Measurements from ENCODE around the gene SGSM2. TPM values are rescaled to one million over a fixed set of nuclear protein-coding genes. Genes with fewer than 3 reads are reported as not detected.

SGSM2 gene
- total RNA-seq, 4 donors from 2014 or later = 41.0 to 148 (median 70.0) TPM

DNA sequence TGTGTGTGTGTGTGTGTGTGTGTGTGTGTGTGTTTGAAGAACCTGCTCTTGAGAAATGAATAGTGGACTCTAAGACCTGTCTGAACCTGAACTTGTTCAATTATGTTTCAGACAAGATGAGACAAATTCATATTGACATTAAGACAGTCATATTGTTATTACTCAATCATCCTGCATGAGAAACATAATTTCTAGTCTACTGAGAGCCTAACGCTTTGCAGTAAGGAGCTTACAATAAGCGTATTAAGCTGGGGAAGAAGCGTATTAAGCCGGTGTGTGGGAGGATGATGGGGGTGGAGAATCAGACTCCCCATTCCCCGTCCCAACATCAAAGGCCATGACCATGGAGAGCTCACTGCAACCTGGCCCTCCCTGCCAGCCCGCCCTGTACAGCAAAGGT lies 86.0 kb downstream of the SGSM2 start:
- DNase-seq = no peak
- TF ChIP-seq POLR2A (IDR thresholded peaks at IDR 0.05) (no peak), EP300 (IDR thresholded peaks at IDR 0.05; ENCODE audit: low read depth) (no peak), POLR2AphosphoS5 (IDR thresholded peaks at IDR 0.05) (no peak)
- TF ChIP-seq, protein P1, sequence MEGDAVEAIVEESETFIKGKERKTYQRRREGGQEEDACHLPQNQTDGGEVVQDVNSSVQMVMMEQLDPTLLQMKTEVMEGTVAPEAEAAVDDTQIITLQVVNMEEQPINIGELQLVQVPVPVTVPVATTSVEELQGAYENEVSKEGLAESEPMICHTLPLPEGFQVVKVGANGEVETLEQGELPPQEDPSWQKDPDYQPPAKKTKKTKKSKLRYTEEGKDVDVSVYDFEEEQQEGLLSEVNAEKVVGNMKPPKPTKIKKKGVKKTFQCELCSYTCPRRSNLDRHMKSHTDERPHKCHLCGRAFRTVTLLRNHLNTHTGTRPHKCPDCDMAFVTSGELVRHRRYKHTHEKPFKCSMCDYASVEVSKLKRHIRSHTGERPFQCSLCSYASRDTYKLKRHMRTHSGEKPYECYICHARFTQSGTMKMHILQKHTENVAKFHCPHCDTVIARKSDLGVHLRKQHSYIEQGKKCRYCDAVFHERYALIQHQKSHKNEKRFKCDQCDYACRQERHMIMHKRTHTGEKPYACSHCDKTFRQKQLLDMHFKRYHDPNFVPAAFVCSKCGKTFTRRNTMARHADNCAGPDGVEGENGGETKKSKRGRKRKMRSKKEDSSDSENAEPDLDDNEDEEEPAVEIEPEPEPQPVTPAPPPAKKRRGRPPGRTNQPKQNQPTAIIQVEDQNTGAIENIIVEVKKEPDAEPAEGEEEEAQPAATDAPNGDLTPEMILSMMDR (IDR thresholded peaks at IDR 0.05) = no peak
- intact Hi-C loops (cut with DNase I; ENCODE audit: low total_unique reads) (no loop called here), in situ Hi-C loops (cut with MboI; ENCODE audit: low pct_ligation_motif_present in 1 of 4, low pct_unique_long_range_greater_than_20kb in 1 of 4, low sequenced_read_pairs in 3 of 4) (loop anchor here in 2 of 4 donors (5.0 to 10.0 kb wide), 2 partner anchors 48 to 56 kb away; no protein-coding TSS in a partner anchor)
- Histone ChIP-seq H3K4me3 (no peak overlapping the region), H3K27ac (no peak overlapping the region), H3K9me3 (no peaks in the 10 kb centered on the region), H3K36me3 (peaks cover 0 to 13% (median 4%) of the 10 kb centered on the region in 4 donors), H3K4me1 (peaks cover 0 to 15% (median 0%) of the 10 kb centered on the region in 4 donors), H3K27me3 (no peaks in the 10 kb centered on the region)
- 93% methylated on average over 6 of the region's 6 CpGs; no CpG with 5 or more reads in 1 of the 2 donors for WGBS, 2 donors (ENCODE audit: low coverage in 1 of 2)

GRCh38 chr17:2427215-2427614 lies 89.9 kb downstream of the SGSM2 start:
- in situ Hi-C loops (cut with MboI; ENCODE audit: low pct_ligation_motif_present in 1 of 4, low pct_unique_long_range_greater_than_20kb in 1 of 4, low sequenced_read_pairs in 3 of 4) = loop anchor here in 1 of 4 donors (10.0 kb wide), 1 partner anchor 52 kb away; no protein-coding TSS in a partner anchor
- Histone ChIP-seq H3K4me3 (no peak overlapping the region), H3K27ac (no peak overlapping the region), H3K27me3 (no peaks in the 10 kb centered on the region), H3K4me1 (no peaks in the 10 kb centered on the region), H3K9me3 (no peaks in the 10 kb centered on the region), H3K36me3 (peaks cover 0 to 3% (median 0%) of the 10 kb centered on the region in 4 donors)
- intact Hi-C loops (cut with DNase I; ENCODE audit: low total_unique reads) = no loop called here
- WGBS, 2 donors (ENCODE audit: low coverage in 1 of 2) = 64 to 74% methylated on average over 2 of the region's 2 CpGs
- no peak for DNase-seq
- TF ChIP-seq POLR2A (IDR thresholded peaks at IDR 0.05) = no peak
- TF ChIP-seq, protein P1 (IDR thresholded peaks at IDR 0.05) = no peak
- no peak for TF ChIP-seq EP300 (IDR thresholded peaks at IDR 0.05; ENCODE audit: low read depth)
- no peak for TF ChIP-seq POLR2AphosphoS5 (IDR thresholded peaks at IDR 0.05)

DNA sequence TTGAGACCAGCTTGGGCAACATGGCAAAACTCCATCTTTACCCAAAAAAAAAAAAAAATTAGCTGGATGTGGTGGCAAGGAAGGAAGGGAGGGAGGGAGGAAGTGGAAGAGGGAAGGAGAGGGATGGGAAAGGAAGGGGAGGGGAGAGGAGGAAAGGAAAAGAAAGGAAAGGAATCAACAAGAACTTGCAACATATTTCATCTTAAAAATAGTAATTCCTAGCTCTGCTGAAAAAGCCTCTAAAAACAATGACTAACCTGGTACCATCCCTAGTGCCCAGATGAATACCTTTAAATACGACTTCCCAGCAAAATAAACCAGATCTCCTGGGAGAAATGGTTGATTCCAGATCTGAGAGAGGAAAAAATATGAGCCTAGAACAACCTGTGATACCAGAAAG lies 90.6 kb downstream of the SGSM2 start:
- intact Hi-C loops (cut with DNase I; ENCODE audit: low total_unique reads) = no loop called here
- WGBS, 2 donors (ENCODE audit: low coverage in 1 of 2) = 94 to 100% methylated on average over 1 of the region's 1 CpG
- no peak for DNase-seq
- no peaks in the 10 kb centered on the region for H3K27me3 ChIP-seq
- no peaks in the 10 kb centered on the region for H3K4me1 ChIP-seq
- H3K36me3 ChIP-seq = peaks cover 0 to 8% (median 0%) of the 10 kb centered on the region in 4 donors
- H3K4me3 ChIP-seq = no peak overlapping the region
- TF ChIP-seq EP300 (IDR thresholded peaks at IDR 0.05; ENCODE audit: low read depth) = no peak
- TF ChIP-seq POLR2A (IDR thresholded peaks at IDR 0.05) = no peak
- TF ChIP-seq, protein P1 (IDR thresholded peaks at IDR 0.05) = no peak
- TF ChIP-seq POLR2AphosphoS5 (IDR thresholded peaks at IDR 0.05) = no peak
- H3K9me3 ChIP-seq = no peaks in the 10 kb centered on the region
- H3K27ac ChIP-seq = no peak overlapping the region
- in situ Hi-C loops (cut with MboI; ENCODE audit: low pct_ligation_motif_present in 1 of 4, low pct_unique_long_range_greater_than_20kb in 1 of 4, low sequenced_read_pairs in 3 of 4) = loop anchor here in 1 of 4 donors (10.0 kb wide), 1 partner anchor 53 kb away; no protein-coding TSS in a partner anchor

Small RNA genes within 50 kb of the gene (small RNA-seq; reads per million reads assigned to genes)
- 0 reads per million in 4 donors for gene AC006435.3
- gene AC006435.4 = 0 reads per million in 4 donors
- 877 to 3,558 (median 1,287) reads per million in 4 donors for gene SNORD91A
- gene SNORD91B = 133 to 443 (median 199) reads per million in 4 donors

Other genes with a start within 250 kb of the SGSM2 start
- gene SMG6, start 33.7 kb upstream of the SGSM2 start, total RNA-seq = 100 to 1,000 TPM in 1 of 4 donors, 10 to 100 TPM in 3; 28.6 to 112 (median 39.1) TPM
- 10 to 100 TPM in 2 of 4 donors, under 1 TPM in 1, not detected in 1; 0.40 to 23.1 (median 12.1) TPM for gene SRR, start 33.6 kb upstream of the SGSM2 start, total RNA-seq
- gene TSR1, start 1.0 kb upstream of the SGSM2 start, total RNA-seq = 10 to 100 TPM in 2 of 4 donors, 1 to 10 TPM in 2; 3.0 to 18.9 (median 14.4) TPM
- 10 to 100 TPM; 13.7 to 27.7 (median 20.9) TPM for gene MNT, start 63.6 kb downstream of the SGSM2 start, total RNA-seq
- 100 to 1,000 TPM in 1 of 4 donors, 10 to 100 TPM in 3; 16.1 to 141 (median 19.8) TPM for gene METTL16, start 174.4 kb downstream of the SGSM2 start, total RNA-seq